Measurements from ENCODE around the gene CCDC88A. TPM values are rescaled to one million over a fixed set of nuclear protein-coding genes. Genes with fewer than 3 reads are reported as not detected.
A peak's percentile ranks its signal among the peaks of the same experiment; 100 is the strongest.
"Not testable (repeated sequence)": the region's sequence is repeated elsewhere in the genome, so short reads cannot be mapped to it uniquely, and the experiment has no call there.

Gene CCDC88A
- total RNA-seq, 2 donors from 2014 or later = 50.0 to 74.5 TPM

- no peak overlapping the region for H3K4me3 ChIP-seq
Measured at GRCh38 chr2:55277310-55277709, 142.3 kb downstream of the CCDC88A start.

DNA sequence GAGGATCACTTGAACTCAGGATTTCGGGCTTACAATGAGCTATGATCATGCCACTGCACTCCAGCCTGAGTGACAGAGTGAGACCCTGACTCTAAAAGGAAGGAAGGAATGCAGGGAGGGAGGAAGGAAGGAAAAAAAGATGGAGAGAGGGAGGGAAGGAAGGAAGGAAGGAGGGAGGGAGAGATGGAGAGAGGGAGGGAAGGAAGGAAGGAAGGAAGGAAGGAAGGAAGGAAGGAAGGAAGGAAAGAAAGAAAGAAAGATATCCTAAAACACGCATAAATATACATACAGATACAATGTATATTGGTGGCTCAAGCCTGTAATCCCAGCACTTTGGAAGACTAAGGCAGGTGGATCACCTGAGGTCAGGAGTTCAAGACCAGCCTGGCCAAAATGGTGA is 145.3 kb downstream of the CCDC88A start:
- not testable (repeated sequence) for H3K27ac ChIP-seq; H3K27me3 ChIP-seq (replicated peaks; ENCODE audit: insufficient read depth); ATAC-seq (ENCODE audit: insufficient number of reproducible peaks, low FRiP score, low read depth); H3K36me3 ChIP-seq; H3K4me3 ChIP-seq; H3K9me3 ChIP-seq; DNase-seq (ENCODE audit: low spot score); H3K4me1 ChIP-seq (ENCODE audit: control insufficient read depth in 1 of 2, low read depth in 2 of 2)

More at GRCh38 chr2:55277310-55277709, 142.3 kb downstream of the CCDC88A start:
- no peak for DNase-seq (ENCODE audit: low spot score)
- Histone ChIP-seq H3K36me3 (no peaks in the 10 kb centered on the region), H3K4me1 (ENCODE audit: control insufficient read depth in 1 of 2, low read depth in 2 of 2) (peaks cover 0 to 5% of the 10 kb centered on the region in 2 donors), H3K27ac (no peak overlapping the region), H3K27me3 (replicated peaks; ENCODE audit: insufficient read depth) (no peaks in the 10 kb centered on the region), H3K9me3 (no peaks in the 10 kb centered on the region)
- TF ChIP-seq, protein P1, sequence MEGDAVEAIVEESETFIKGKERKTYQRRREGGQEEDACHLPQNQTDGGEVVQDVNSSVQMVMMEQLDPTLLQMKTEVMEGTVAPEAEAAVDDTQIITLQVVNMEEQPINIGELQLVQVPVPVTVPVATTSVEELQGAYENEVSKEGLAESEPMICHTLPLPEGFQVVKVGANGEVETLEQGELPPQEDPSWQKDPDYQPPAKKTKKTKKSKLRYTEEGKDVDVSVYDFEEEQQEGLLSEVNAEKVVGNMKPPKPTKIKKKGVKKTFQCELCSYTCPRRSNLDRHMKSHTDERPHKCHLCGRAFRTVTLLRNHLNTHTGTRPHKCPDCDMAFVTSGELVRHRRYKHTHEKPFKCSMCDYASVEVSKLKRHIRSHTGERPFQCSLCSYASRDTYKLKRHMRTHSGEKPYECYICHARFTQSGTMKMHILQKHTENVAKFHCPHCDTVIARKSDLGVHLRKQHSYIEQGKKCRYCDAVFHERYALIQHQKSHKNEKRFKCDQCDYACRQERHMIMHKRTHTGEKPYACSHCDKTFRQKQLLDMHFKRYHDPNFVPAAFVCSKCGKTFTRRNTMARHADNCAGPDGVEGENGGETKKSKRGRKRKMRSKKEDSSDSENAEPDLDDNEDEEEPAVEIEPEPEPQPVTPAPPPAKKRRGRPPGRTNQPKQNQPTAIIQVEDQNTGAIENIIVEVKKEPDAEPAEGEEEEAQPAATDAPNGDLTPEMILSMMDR (IDR thresholded peaks at IDR 0.05) = no peak
- no peak for ATAC-seq (ENCODE audit: insufficient number of reproducible peaks, low FRiP score, low read depth)

GRCh38 chr2:55269645-55269990 is 150.0 kb downstream of the CCDC88A start:
- no peak for ATAC-seq (ENCODE audit: insufficient number of reproducible peaks, low FRiP score, low read depth)
- Histone ChIP-seq H3K27ac (peak overlapping the region; percentile 81 to 88), H3K4me3 (peak overlapping the region; percentile 81), H3K9me3 (no peaks in the 10 kb centered on the region), H3K4me1 (ENCODE audit: control insufficient read depth in 1 of 2, low read depth in 2 of 2) (peaks cover 4 to 14% of the 10 kb centered on the region in 2 donors), H3K27me3 (replicated peaks; ENCODE audit: insufficient read depth) (no peaks in the 10 kb centered on the region), H3K36me3 (peaks cover 14% of the 10 kb centered on the region)
- DNase-seq (ENCODE audit: low spot score) = no peak
- TF ChIP-seq, protein P1 (IDR thresholded peaks at IDR 0.05) = no peak

DNA sequence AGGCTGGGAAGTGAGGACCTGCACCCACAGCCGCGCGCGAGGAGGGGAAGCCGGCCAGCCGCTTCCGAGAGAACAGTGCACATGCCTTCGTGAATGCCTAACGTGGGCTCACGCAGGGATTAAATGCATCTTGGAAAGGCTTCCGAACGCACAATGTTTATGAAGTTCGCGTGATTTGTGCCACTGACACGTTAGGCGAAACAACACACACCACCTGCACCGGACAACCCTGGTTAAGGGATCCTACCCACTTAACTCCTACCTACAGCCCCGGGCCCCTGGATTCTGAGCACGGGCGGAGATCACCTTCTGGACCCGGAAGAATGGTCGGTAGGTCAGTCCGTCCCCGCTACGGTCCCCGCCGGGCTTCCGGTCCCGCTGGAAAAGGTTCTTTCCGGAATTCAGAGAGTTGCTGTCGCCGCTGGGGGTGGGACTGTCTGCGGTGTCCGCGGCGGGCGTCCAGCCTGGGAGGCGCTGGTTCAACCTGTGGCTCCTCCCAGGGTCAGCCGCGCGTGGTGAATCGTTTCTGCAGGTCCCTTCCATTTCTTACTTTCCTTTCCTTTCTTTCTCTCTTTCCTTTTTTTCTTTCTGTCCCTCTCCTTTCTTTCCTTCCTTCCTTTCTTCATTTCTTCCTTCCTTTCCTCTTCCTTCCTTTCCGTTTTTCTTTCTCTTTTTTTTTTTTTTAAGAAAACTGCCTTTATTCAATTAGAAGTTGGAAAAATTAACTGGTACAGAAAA is 150.6 kb downstream of the CCDC88A start, which contains the start of gene MTIF2:
Gene MTIF2 (minus strand): TSS at position 325 of the 738 bp plus-strand sequence. CDS start 5,373 bp downstream, outside the sequence.
- Histone ChIP-seq H3K27ac (peak within 1 kb of the TSS; percentile 81 to 88), H3K27me3 (replicated peaks; ENCODE audit: insufficient read depth) (no peaks in the 10 kb centered on the region), H3K4me1 (ENCODE audit: control insufficient read depth in 1 of 2, low read depth in 2 of 2) (peaks cover 4 to 14% of the 10 kb centered on the region in 2 donors), H3K36me3 (peaks cover 17% of the 10 kb centered on the region), H3K9me3 (no peaks in the 10 kb centered on the region), H3K4me3 (peak within 1 kb of the TSS; percentile 81)
- TF ChIP-seq, protein P1 (IDR thresholded peaks at IDR 0.05) = no peak
- ATAC-seq (ENCODE audit: insufficient number of reproducible peaks, low FRiP score, low read depth) = peak; percentile 98
- DNase-seq (ENCODE audit: low spot score) = peak; percentile 87

DNA sequence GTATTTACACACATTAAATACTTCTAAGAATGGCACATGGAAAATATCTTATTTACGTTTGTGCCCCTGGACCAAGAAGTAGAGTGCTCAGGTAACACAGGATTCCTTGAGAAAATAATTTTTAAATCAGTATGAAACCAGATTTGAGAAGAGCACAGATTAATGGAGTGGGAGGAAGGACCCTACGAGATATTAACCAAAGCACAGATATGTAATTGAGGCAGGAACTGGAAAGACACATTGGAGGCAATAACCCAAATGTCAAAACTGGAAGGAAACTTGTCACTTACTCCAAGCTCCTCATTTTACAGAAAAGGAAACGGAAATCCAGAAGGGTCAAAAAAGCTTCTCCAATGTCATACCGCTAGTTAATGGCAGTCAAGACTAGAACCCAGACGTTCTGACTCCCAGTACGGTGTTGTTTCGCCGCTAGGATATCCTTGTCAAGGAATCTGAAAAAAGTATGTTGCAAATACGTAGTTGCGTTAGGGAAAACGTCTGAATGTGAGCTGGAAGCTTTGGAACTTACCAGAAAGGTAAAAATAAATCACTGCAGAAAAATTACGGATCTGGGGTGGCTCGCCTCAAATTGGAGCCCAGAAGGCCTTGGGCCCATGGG is 151.3 kb downstream of the CCDC88A start:
- H3K27ac ChIP-seq = peak overlapping the region; percentile 81 to 88
- H3K9me3 ChIP-seq = no peaks in the 10 kb centered on the region
- ATAC-seq (ENCODE audit: insufficient number of reproducible peaks, low FRiP score, low read depth) (no peak), DNase-seq (ENCODE audit: low spot score) (no peak)
- H3K4me1 ChIP-seq (ENCODE audit: control insufficient read depth in 1 of 2, low read depth in 2 of 2) = peaks cover 4 to 14% of the 10 kb centered on the region in 2 donors
- TF ChIP-seq, protein P1 (IDR thresholded peaks at IDR 0.05) = no peak
- H3K27me3 ChIP-seq (replicated peaks; ENCODE audit: insufficient read depth) = no peaks in the 10 kb centered on the region
- H3K4me3 ChIP-seq = peak overlapping the region; percentile 81
- H3K36me3 ChIP-seq = peaks cover 17% of the 10 kb centered on the region

DNA sequence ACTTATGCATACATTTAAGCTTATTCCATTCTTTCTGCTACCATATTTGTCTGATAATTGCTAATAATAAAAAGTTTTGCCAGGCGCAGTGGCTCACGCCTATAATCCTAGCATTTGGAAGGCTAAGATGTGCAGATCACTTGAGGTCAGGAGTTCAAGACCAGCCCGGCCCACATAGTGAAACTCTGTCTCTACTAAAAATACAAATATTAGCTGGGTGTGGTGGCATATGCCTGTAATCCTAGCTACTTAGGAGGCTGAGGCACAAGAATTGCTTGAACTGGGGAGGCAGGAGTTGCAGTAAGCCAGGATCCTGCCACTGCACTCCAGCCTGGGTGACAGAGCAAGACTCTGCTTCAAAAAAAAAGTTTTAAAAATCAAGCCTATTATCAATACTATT is 160.1 kb downstream of the CCDC88A start:
- H3K36me3 ChIP-seq = peaks cover 25% of the 10 kb centered on the region
- H3K27ac ChIP-seq; H3K9me3 ChIP-seq; H3K4me3 ChIP-seq; DNase-seq (ENCODE audit: low spot score); H3K27me3 ChIP-seq (replicated peaks; ENCODE audit: insufficient read depth); ATAC-seq (ENCODE audit: insufficient number of reproducible peaks, low FRiP score, low read depth); H3K4me1 ChIP-seq (ENCODE audit: control insufficient read depth in 1 of 2, low read depth in 2 of 2): not testable (repeated sequence)
